GM12878 (cell line): Measurements from ENCODE around the gene MRM3. TPM values are rescaled to one million over a fixed set of nuclear protein-coding genes. Genes with fewer than 3 reads are reported as not detected.

ENCODE experiments used
- ATF3 ChIP-seq: IDR thresholded peaks from 2 replicates; pipeline ENCODE4 v1.6.1; 2011; ENCODE audit warnings: low read depth, mild to moderate bottlenecking, low read length, moderate library complexity, borderline replicate concordance; ENCODE audit errors: extremely low read depth
- CHD2 ChIP-seq: IDR thresholded peaks from 2 replicates; pipeline ENCODE4 v1.6.1; 2011; ENCODE audit warnings: low read depth, low read length, improper control_type of control experiment, borderline replicate concordance
- E2F4 ChIP-seq: IDR thresholded peaks from 2 replicates; pipeline ENCODE4 v1.6.1; 2012; ENCODE audit warnings: low read depth, low read length, improper control_type of control experiment
- GABPA ChIP-seq: IDR thresholded peaks from 2 replicates; pipeline ENCODE4 v1.6.1; 2014; ENCODE audit warnings: antibody characterized with exemption, low read depth, mild to moderate bottlenecking, inconsistent platforms
- IKZF1 ChIP-seq: fragments of 450-650 bp; conservative IDR thresholded peaks from 2 replicates; pipeline ENCODE4 v1.6.1; 2017; ENCODE audit warnings: antibody characterized with exemption, mild to moderate bottlenecking
- IRF4 ChIP-seq: IDR thresholded peaks from 2 replicates; pipeline ENCODE4 v1.6.1; 2011; ENCODE audit warnings: low read depth, low read length
- NFIC ChIP-seq: IDR thresholded peaks from 2 replicates; pipeline ENCODE4 v1.6.1; 2012; ENCODE audit warnings: low read depth, mild to moderate bottlenecking, inconsistent platforms, low read length, moderate library complexity
- NKRF ChIP-seq: fragments of 450-650 bp; conservative IDR thresholded peaks from 2 replicates; pipeline ENCODE4 v1.6.1; 2017; ENCODE audit warnings: mild to moderate bottlenecking, moderate library complexity
- SUZ12 ChIP-seq: fragments of 200-600 bp; sonication (generic); IDR thresholded peaks from one replicate; pipeline ENCODE4 v1.6.1; 2018; ENCODE audit warnings: antibody characterized with exemption, mild to moderate bottlenecking; ENCODE audit not compliant: unreplicated experiment
- TAF1 ChIP-seq: IDR thresholded peaks from 2 replicates; pipeline ENCODE4 v1.6.1; 2011; ENCODE audit warnings: mild to moderate bottlenecking, low read depth, low read length, borderline replicate concordance
- TBL1XR1 ChIP-seq: IDR thresholded peaks from 2 replicates; pipeline ENCODE4 v1.6.1; 2012; ENCODE audit warnings: low read depth, low read length, improper control_type of control experiment
- ZBTB11 ChIP-seq: fragments of 450-650 bp; formaldehyde crosslinking; IDR thresholded peaks from 2 replicates; pipeline ENCODE4 v1.5.0; 2022; ENCODE audit warnings: mild to moderate bottlenecking, missing genetic modification characterization
- ZNF592 ChIP-seq: fragments of 450-650 bp; IDR thresholded peaks from 2 replicates; pipeline ENCODE4 v1.6.1; 2017; ENCODE audit warnings: mild to moderate bottlenecking, moderate library complexity
- ZNF622 ChIP-seq: fragments of 450-650 bp; IDR thresholded peaks from 2 replicates; pipeline ENCODE4 v1.6.1; 2017; ENCODE audit warnings: mild to moderate bottlenecking, inconsistent platforms
- polyA plus RNA-seq, 11 experiments: library from polyadenylated mRNA; depleted of rRNA in 4 of 11; unstranded in 6 of 11; stranded (reverse) in 5 of 11; fragments of >200 nt; fragmentation: Nextera tagmentation in 4 of 11; fragmentation: Illumina TruSeq in 1 of 11; extraction: Ambion mirVana in 4 of 11; extraction: Trizol in 1 of 11; gene quantifications; 1 replicate in 1 of 11; 2 replicates in 10 of 11; pipeline versions ENCODE4 v1.2.1 to v1.2.3, GENCODE V29; 2011 to 2016; ENCODE audit warnings: inconsistent platforms in 2 of 11, missing spikeins in 2 of 11, low read depth in 1 of 11
- total RNA-seq, 4 experiments: library from RNA; depleted of rRNA in 3 of 4; stranded (reverse); fragments of >200 nt in 3 of 4; fragmentation: Illumina TruSeq in 1 of 4; extraction: Trizol in 1 of 4; gene quantifications; 2 replicates each; pipeline versions ENCODE4 v1.2.1 to v1.2.3, GENCODE V29; 2013 to 2021

Gene MRM3
- total and polyA plus RNA-seq, 10 of the 15 experiments (the other 5 are each of a cell fraction or from before 2014, with no cell fraction given), result 2.3 to 48.9 (median 26.6) TPM

- TF ChIP-seq NFIC (no peak), CHD2 (peak; percentile 6; the same call in 1 of the 2 replicates), TAF1 (peak; percentile 41; the same call in 1 of the 2 replicates), IRF4 (no peak), SUZ12 (no peak), E2F4 (peak; percentile 66; the same call in 1 of the 2 replicates), IKZF1 (peak; percentile 94), ZNF592 (peak; percentile 81; the same call in 1 of the 2 replicates), TBL1XR1 (no peak), NKRF (peak; percentile 93), ATF3 (no peak), ZNF622 (no peak), GABPA (no peak), ZBTB11 (CRISPR knock-in tag) (no peak)
Measured at GRCh38 chr17:752002-752619, 30.0 kb upstream of the MRM3 start, which contains the start of gene GEMIN4 (continued).
